ENCODE measurements around the gene PRPF40A.

DNA sequence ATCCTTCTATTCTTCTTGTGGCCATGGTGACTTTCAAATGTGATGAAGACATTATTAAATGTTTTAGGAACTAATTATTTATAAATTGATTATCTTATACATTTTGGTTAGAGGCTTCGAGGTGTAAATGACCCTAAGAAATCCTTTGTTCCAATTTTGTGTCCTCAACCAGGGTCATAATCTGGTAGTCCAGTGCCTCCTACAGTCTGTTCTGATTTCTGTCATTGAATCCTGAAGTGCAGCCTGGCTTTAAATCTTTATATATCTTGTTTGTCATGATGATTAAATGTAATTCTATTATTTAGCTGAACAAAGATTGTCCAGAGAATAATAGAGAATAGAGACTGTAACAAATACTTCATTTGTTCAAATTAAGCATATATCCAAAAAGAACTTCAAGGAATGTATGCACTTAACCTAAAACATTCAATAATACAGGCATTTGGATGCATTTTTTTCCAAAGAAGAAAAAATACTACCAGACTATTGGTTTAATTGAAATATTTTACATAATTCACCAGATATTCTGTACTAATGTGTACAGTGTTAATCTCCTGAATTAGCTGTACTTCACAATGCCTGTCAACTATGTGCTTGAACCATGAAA lies 89.8 kb downstream of the PRPF40A start:
- TF ChIP-seq, protein P1, sequence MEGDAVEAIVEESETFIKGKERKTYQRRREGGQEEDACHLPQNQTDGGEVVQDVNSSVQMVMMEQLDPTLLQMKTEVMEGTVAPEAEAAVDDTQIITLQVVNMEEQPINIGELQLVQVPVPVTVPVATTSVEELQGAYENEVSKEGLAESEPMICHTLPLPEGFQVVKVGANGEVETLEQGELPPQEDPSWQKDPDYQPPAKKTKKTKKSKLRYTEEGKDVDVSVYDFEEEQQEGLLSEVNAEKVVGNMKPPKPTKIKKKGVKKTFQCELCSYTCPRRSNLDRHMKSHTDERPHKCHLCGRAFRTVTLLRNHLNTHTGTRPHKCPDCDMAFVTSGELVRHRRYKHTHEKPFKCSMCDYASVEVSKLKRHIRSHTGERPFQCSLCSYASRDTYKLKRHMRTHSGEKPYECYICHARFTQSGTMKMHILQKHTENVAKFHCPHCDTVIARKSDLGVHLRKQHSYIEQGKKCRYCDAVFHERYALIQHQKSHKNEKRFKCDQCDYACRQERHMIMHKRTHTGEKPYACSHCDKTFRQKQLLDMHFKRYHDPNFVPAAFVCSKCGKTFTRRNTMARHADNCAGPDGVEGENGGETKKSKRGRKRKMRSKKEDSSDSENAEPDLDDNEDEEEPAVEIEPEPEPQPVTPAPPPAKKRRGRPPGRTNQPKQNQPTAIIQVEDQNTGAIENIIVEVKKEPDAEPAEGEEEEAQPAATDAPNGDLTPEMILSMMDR (IDR thresholded peaks at IDR 0.05; ENCODE audit: insufficient read depth, low read length) = peak; percentile 29
- TF ChIP-seq POLR2AphosphoS5 (IDR thresholded peaks at IDR 0.05; ENCODE audit: low read depth) (no peak), SPI1 (IDR thresholded peaks at IDR 0.05; ENCODE audit: borderline replicate concordance, low read depth) (no peak)
- TF ChIP-seq, protein P2, sequence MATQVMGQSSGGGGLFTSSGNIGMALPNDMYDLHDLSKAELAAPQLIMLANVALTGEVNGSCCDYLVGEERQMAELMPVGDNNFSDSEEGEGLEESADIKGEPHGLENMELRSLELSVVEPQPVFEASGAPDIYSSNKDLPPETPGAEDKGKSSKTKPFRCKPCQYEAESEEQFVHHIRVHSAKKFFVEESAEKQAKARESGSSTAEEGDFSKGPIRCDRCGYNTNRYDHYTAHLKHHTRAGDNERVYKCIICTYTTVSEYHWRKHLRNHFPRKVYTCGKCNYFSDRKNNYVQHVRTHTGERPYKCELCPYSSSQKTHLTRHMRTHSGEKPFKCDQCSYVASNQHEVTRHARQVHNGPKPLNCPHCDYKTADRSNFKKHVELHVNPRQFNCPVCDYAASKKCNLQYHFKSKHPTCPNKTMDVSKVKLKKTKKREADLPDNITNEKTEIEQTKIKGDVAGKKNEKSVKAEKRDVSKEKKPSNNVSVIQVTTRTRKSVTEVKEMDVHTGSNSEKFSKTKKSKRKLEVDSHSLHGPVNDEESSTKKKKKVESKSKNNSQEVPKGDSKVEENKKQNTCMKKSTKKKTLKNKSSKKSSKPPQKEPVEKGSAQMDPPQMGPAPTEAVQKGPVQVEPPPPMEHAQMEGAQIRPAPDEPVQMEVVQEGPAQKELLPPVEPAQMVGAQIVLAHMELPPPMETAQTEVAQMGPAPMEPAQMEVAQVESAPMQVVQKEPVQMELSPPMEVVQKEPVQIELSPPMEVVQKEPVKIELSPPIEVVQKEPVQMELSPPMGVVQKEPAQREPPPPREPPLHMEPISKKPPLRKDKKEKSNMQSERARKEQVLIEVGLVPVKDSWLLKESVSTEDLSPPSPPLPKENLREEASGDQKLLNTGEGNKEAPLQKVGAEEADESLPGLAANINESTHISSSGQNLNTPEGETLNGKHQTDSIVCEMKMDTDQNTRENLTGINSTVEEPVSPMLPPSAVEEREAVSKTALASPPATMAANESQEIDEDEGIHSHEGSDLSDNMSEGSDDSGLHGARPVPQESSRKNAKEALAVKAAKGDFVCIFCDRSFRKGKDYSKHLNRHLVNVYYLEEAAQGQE (IDR thresholded peaks at IDR 0.05; ENCODE audit: insufficient replicate concordance, low read depth) = no peak
